ENCODE results near the gene CLMN.
"Not testable (repeated sequence)": the region's sequence is repeated elsewhere in the genome, so short reads cannot be mapped to it uniquely, and the experiment has no call there.

Gene CLMN

DNA sequence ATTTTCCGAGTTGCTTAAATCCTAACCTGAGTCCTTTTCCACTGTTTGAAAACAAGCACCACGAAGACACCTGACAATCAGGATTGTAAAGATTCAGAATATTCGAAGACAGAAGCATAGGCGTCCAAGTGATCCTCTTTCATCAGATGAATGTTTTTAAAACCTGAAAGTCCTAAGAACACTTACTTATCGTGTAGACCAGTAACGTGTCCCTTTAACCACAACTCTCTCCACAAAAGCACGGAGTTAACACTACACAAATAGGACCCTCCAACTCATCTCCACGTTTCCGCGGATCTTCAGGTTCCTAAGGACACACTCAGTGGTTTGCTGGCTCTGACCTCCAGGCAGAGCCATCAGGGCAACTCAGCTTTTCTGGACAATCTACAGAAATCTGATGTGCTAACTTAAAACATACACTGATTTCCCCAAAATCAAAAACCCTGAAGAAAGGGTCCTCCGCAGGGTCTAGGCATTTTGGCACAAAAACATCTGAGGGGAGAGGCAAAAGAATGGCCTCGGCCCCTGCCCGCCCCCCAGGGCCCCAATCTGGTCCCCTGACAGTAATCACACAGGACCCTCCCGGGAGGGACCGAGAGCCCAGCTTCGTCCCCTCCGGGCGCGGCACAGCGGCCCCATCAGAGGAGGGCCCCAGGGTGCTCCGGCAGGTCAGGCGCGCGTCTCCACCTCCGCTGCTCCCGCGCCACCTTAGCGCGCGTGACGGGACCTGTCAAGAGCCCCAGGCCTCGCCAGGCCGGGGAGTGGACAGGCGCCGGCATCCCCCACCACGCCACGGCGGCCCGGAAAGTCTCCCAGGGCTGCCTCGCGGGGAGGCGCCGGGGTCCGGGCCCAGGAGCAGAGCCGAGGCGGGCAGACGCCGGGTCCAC, 163.3 kb downstream of the CLMN start:
- DNase-seq: peak; percentile 23

DNA sequence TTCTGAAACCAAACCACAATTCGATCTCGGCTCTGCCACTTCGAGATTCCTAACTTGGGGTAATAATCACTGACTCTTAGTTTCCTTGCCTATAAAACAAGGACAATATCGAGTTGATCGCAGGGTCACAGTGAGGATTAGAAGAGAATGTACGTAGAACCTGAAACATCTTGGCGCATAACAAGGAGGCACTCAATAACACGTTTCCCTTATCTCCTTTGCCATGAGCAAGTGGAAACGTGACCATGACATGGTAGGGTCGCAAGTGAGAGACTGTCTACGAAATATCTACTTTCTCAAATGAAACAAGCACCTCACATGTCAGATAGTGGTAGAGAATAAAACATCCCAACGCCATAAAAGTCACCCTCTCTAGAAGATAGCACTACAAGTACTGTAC, 164.7 kb downstream of the CLMN start:
- DNase-seq: no peak

DNA sequence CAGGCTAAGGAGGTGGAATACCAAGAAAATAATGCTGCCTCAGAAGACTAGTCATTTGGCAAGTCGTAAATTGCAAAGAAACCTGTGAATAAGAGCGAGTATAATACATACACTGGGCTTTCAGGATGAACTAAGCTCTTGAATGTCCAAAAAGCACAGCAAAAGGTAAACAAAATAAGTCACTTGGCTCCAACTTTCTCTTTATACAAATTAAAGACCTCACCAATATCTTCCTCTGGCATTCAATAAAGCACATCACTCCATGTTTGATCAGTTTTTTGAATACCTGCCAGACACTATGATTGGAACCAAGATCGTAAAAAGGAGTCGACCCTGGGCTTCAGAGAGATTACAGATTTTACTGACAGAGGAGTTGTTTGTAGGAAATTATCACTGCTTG, 165.8 kb downstream of the CLMN start:
- no peak for DNase-seq

DNA sequence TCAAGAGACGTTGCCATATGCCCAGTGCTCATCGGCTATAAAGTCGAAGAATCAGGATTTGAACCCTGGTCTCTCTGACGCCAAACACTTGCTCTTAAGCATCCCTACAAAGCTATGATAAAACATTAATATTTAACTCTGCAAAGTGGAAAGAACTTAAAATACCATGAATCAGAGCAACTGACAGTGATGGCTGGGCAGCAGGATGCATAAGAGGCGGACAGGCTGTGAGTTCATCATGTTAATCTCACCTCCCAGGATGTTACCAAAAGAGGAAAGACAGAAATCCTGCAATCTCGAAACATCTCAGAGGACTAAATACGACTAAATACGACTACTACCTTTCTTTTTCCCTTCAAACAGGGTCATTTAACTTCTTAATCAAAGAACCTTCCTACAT, 168.1 kb downstream of the CLMN start:
- DNase-seq: no peak

DNA sequence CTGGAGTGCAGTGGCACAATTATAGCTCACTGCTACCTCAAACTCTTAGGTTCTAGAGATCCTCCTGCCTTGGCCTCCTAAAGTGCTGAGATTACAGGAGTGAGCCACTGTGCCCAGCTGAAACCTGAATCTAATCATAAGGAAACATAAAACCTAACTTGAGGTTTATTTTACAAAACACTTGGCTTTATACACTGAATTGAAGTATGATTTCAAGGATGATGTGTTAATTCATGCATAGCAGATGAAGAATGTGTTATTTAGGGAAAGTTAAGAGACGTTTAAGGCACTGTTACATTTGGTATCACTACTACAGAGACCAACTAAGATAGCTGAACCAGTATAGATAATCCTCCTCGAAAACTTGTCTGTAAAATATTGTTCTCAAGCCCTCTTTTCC, 168.8 kb downstream of the CLMN start:
- no peak for DNase-seq

DNA sequence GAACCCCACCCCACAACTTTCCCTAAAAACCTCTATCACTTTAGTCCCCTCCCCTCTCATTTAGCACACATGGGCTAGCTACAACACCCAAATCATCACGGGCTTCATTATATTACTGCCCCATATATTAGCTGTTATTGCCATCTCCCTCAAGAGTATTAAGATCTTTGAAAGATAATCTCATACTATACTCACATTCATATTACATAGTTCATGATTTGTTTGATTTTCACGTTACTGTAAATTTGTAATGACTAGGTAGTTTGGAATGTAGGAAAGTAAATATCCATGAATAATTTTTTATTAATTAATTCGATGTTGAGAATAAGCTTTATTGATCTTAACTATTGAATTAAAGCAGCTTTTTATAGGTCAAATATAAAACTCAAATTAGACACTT, 170.3 kb downstream of the CLMN start:
- DNase-seq: no peak

DNA sequence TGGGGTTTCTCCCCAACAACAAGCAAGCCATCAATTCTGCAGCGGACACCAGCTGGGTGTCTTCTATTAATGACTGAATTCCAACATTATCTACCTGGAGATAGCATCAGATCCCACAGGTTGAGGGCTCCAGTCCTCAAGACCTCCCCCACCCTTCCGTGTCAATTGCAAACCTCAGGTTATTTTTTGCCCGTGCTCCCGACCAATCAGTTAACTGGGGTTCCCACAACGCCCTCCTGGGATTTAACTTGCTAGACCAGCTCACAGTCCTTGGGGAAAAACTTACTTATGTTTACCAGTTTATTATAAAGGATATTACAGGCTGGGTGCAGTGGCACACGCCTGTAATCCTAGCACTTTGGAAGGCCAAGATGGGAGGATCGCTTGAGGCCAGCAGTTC, 172.1 kb downstream of the CLMN start:
- no peak for DNase-seq

DNA sequence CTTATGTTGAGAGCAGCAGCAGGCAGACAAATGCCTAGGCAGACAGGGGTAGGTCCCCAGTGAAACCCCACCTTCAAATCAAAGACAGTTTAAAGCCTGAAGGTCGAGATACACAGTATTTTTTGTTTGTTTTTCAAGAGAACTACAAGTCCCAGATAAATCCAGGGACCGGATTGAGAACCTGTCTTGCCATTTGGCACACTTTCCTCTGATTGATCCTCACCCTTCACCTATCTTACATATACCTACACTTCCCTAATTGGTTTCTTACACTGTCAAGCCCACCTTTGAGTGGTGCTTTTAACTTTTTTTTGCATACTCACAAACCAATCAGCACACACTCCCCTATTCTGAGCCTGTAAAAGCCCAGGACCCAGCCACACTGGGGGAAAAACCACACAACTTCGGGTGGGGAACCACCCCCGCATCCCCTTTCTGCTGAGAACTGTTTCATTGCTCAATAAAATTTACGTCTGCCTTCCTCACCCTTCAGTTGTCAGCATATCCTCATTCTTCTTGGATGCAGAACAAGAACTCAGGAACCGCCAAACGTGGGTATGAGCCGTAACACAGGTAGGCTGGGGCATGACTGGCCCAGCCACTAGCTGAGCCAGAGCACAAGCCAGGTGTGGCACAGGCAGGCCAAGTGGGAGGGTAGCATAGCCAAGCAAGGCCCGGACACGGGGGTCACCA, 173.5 kb downstream of the CLMN start:
- no peak for DNase-seq

DNA sequence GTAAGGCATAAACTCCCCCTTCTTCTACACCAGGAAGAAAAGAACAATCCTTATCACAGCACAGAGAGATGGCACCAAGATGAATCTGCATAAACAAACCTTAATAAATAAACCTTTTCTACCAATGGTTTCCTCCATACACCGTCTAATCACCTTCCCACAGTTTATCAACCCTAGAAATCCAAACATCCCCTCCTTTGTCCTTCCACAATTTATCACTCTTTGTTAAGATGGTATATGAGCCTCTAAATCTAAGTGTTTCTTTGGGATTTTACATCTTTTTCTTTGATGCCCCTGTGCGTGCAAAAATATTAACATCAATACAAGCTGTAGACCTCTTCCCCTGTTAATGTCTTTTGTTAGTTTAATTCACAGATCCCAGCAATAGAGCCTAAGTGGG, 174.9 kb downstream of the CLMN start:
- DNase-seq: no peak

DNA sequence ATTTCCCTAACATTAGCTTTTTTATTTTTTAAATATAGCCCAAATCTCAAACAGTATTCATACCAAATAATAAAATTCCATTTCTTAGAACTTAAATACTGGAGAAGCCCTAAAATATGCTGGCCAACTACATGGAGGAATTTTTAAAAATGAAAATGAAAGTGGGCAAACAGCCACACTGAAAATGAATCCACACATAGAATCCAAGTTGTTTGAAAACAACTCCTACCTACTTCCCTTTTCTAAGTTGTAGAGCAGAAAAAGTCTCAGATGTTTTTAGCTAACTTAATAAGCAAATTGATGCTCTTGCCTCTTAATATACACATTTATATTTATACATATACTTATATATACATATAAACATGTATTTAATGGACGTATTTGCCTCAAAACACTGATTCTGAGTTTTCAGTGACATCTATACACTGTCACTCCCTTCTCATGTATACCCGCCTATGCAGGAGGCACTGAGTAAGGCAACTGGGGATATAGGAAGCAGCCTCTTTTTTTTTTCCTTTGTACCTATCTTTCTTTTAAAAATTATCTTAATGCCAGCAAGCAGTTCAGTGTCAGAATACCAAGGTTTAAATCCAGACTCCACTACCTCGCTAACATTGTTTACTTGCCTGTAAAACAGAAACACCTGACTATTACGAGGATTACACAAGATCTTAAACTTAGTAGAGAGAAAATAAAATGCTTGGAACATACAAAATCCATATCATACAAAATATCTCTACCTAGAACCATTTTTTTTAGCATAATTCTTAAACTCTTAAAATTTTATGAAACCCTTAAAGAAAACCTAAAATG, 175.7 kb downstream of the CLMN start:
- DNase-seq: no peak

DNA sequence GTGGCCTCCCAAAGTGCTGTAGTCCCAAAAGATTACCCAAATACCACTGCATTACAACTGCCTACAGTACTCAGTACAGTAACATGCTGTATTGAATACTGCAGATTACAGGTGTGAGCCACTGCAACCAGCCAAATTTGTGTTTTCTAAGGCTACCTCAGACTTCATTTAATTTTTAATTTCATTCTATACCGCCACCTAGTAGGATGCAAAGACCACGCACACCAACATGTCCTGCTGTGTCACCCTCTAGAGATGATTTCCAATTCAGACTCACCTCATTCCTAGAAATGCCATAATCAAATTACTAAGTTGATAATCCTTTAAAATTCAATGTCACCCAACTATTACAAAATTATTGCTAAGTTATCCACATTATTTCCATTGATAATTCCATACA, 177.5 kb downstream of the CLMN start:
- no peak for DNase-seq

DNA sequence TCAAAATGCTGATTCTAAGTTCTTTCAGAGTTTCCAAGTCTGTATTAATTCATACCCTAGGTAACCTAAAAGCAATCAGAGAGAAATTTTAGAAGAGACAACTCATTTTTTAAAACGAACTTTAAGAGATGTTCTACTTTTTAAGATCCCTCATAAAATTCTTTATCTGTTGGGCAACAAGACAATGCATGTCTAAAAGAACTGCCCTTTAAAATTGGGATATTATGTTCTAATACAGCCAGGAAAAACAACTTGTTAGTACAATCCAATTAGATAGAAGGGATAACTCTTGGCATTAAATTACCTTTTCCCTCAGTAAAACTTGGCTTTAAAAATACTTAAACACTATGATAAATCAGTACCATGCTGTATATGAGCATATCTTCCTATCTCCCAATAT, 178.0 kb downstream of the CLMN start:
- DNase-seq: no peak

DNA sequence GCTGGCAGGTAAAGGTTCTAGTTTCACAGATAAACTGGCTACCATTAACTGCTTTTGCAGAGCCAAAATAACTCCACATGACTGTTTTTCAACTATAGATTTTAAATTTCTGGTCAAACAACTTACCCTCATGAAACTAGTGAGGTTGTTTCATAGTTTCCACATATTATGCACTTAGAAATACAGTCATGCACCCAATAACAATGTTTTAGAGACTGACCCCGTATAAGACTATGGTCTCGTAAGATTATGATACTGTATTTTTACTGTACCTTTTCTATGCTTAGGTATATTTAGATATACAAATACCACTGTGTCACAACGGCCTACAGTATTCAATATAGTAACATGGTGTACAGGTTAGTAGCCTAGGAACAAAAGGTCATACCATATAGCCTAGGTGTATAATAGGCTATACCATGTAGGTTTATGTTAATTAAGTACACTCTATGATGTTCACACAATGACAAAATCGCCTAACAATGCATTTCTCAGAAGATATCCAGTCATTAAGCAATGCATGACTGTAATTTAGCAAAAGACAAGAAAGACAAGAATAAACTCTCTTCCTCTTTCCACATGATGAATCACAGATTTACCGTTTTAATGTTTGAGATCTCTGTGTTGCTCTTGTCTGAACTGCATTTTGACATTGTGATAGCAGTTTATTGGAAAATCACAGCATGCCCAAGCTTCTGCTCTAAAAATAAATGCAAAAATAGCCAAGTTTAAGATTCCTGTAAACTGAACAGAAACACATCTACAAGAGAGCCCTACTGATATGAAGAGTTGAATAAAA, 179.4 kb downstream of the CLMN start:
- no peak for DNase-seq

DNA sequence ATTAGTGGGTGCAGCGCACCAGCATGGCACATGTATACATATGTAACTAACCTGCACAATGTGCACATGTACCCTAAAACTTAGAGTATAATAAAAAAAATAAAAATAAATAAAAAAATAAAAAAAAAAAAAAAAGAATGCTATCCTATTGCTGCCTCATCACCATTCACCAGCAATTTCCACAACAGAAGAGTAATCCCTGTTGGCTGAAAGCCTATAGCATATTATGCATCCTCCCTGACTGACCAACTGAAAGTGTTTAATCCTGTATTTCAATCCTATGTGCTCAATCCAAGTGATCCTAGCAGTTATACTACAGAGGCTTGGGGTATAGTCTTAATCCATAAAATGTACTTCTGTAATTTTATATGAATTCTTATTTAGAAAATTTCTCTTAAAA, 180.8 kb downstream of the CLMN start:
- DNase-seq: no peak

DNA sequence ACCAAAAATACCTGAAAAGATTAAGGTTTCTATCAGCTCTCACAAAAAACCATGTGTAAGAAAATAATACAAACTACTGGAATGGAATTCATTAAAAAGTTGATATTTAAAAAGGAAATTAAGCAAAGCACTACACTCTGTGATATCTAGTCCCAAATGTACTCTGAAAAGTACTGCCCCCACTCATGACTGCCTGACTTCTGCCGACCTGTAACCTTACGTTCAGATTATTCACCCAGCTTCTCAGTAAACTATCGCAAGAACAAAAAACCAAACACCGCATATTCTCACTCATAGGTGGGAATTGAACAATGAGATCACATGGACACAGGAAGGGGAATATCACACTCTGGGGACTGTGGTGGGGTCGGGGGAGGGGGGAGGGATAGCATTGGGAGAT, 181.3 kb downstream of the CLMN start:
- not testable (repeated sequence) for DNase-seq

DNA sequence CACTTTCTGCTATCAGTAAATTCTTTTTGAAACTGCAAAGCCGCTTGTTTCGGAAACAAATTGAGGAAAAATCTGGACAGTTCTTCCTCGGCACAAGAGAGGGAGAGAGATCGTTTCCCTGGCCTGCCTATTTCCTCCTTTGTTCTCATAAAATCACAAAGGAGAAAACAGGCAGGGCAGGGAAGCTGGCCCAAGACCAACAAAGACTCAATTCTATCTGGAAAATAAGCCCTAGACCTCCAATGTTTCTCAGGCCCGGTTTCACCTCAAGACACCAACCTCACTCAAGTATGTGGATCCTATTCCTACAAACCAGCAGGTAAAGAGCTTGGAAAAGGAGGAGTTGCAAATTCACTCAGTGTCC, 181.9 kb downstream of the CLMN start:
- no peak for DNase-seq

DNA sequence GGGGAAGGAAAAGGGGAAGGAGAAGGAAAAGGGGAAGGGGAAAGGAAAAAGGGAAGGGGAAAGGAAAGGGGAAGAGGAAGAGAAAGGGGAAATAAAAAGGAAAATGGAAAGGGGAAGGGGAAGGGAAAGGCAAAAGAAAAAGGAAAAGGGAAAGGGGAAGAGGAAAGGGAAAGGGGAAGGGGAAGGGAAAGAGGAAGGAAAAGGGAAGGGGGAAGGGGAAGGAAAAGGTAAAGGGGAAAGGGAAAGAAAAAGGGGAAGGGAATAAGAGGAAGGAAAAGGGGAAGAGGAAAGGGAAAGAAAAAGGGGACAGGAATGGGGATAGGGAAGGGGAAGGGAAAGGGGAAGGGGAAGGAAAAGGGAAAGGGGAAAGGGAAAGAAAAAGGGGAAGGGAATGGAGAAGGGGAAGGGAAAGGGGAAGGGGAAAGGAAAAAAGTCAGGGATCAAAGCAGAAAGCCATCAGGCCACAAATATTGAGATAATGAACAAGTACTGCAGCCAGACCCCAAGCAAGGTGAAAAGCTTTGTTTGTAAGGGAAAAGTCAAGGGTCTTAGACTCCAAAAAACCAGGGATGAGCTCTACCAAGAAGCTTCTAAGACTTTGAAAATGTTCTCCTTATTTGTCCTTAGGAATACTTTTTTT, 182.4 kb downstream of the CLMN start:
- DNase-seq: no peak

DNA sequence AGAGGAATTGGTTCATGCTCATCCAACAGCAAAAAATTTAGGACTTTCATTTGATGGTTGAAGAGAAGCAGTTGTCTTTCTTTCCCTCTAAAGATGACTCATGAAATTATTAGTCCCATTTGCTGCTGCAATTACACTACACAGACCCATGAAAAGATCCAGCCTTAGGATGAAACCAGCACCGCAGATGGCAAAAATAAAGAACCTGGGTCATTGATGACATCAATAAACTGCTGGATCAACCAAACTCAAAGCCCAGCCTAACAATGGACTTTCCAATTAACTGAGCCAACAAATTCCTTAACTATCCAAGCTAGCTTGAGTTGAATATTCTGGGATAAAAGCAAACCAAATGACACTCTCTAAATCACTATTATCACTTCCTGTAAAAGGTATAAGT, 183.1 kb downstream of the CLMN start:
- DNase-seq: no peak

DNA sequence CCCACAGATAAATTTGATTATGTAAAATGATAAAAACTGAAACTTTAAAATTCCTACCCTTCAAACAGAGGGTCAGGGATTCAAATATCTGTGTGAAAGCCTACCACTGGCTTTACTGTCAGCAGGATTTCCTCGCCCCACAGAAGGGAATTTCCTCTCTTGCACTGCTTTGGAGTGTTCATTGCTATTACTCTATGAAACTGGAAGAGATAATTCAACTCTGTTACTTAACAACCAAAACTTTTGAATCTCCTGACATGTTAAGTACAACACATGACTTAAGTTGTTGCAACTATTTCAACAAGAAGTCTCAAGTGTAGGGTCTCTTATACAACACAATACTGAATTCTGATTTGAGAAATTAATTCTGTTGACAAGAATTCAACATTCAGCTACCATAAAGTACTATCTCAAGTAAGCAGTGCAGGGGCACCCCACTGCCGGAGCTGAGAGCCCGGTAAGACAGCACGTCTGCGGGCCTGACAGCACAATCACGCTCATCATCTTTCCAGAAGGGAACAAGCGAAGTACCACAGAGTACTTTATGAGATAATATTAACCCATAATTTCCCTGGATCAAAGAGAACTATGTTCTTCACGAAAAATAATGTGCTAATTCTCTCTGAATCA, 185.3 kb downstream of the CLMN start:
- no peak for DNase-seq

DNA sequence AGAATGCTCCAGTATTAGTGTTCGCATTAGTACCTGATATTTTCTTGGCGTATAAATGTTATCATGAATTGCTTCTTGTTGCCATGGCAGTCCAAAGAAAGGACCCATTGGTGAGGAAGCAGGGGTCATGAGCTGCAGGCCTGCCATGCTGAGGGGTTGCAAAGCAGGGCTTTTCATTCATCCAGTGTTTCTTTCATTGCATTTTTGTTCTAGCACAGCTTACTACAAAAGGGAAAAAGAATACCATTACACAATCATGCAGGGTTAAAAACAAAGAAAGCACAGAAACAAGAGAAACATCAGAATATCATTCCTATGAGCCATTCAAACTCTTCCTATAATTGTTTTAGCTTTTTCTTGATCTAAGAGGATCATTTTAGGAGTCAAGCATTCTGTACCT, 186.4 kb downstream of the CLMN start:
- DNase-seq: no peak

DNA sequence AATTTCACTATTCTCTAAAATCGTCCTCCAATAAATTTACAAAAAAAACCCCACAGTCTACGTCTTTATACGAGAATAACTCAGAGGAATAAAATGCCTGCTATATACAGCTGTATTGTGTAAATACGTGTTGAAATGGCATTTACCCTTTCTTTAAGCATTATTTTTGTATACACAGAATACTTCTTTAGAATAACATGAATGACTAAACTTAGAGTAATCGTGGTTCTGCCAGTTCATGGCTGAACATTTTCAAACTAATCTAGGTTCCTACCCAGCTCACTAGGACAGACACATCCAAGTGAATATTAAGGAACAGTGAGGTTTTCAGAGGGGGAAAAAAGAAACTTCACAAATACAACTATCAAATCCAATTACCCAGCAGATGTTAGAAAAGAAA, 186.9 kb downstream of the CLMN start:
- no peak for DNase-seq
